Fibroblast of lung (primary cell): ENCODE data around the gene PPM1D.

Experiments
- CTCF ChIP-seq, 2 donors: IDR thresholded peaks in 1 of 2; conservative IDR thresholded peaks in 1 of 2; 1 replicate in 1 of 2; 2 replicates in 1 of 2; pipeline ENCODE4 v1.5.1; 2011 to 2012; ENCODE audit warnings: low read length in 2 of 2, control low read depth in 1 of 2, inconsistent platforms in 1 of 2, low read depth in 1 of 2, mild to moderate bottlenecking in 1 of 2
- EZH2 ChIP-seq: IDR thresholded peaks from 2 replicates; pipeline ENCODE4 v1.5.1; 2012; ENCODE audit warnings: low read length, control low read depth, mild to moderate bottlenecking; ENCODE audit errors: missing control alignments

DNA sequence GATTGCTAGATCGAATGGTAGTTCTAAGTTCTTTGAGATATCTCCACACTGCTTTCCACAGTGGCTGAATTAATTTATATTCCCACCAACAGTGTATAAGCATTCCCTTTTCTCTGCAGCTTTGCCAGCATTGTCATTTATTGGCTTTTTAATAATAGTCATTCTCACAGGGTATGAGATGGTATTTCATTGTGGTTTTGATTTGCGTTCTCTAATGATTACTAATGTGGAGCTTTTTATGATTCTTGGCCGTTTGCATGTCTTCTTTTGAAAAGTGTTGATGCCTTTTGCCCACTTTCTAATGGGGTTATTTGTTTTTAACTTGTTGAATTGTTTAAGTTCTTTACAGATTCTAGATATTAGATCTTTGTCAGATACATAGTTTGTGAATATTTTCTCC, 41.1 kb downstream of the PPM1D start:
- TF ChIP-seq CTCF (conservative IDR thresholded peaks at IDR 0.05 in 1 of 2, IDR thresholded peaks at IDR 0.05 in 1 of 2; ENCODE audit: low read depth in 1 of 2, low read length in 2 of 2) (no peak), EZH2 (no peak)
